Ishikawa (cell line): Measurements from ENCODE around the gene ATL3.

Experiments used
- CREB1 ChIP-seq: IDR thresholded peaks from 2 replicates; pipeline ENCODE4 v1.6.1; 2012; ENCODE audit warnings: low read depth
- EGR1 ChIP-seq: IDR thresholded peaks from 2 replicates; pipeline ENCODE4 v1.6.1; 2012
- EP300 ChIP-seq: IDR thresholded peaks from 2 replicates; pipeline ENCODE4 v1.6.1; 2012; ENCODE audit warnings: borderline replicate concordance
- TAF1 ChIP-seq: IDR thresholded peaks from 2 replicates; pipeline ENCODE4 v1.6.1; 2012; ENCODE audit warnings: low read depth, mild to moderate bottlenecking
- USF1 ChIP-seq: IDR thresholded peaks from 2 replicates; pipeline ENCODE4 v1.6.1; 2012

- TF ChIP-seq USF1 (no peak), CREB1 (no peak), EP300 (no peak), TAF1 (no peak), EGR1 (no peak)
Measured at GRCh38 chr11:63667995-63668795, 3.0 kb downstream of the ATL3 start.
